GM06990 (cell line): ENCODE results near the gene IFI27L1.

Experiments
- DNase-seq: peaks from one replicate; pipeline ENCODE4 v3.0.0-alpha.2; 2011; ENCODE audit not compliant: insufficient read length; ENCODE audit errors: extremely low read depth
- H3K27me3 ChIP-seq: replicated peaks from 2 replicates; pipeline ENCODE4 v1.6.0; 2011; ENCODE audit warnings: low read length; ENCODE audit not compliant: control insufficient read depth, insufficient read depth
- H3K36me3 ChIP-seq: 2 replicates; pipeline ENCODE4 v1.5.1; 2011; ENCODE audit warnings: low read length; ENCODE audit not compliant: control insufficient read depth, insufficient read depth
- H3K4me3 ChIP-seq: replicated peaks from 2 replicates; pipeline ENCODE4 v1.5.1; 2011; ENCODE audit warnings: low read depth, mild to moderate bottlenecking, control low read depth, low read length
- CTCF ChIP-seq: IDR thresholded peaks from 2 replicates; pipeline ENCODE4 v1.5.1; 2011; ENCODE audit warnings: low read length, control low read depth, mild to moderate bottlenecking, inconsistent platforms; ENCODE audit not compliant: insufficient read depth, poor library complexity, severe bottlenecking

IFI27L1 gene

GRCh38 chr14:94110552-94111181 is 29.6 kb downstream of the IFI27L1 start, which contains the start of gene IFI27:
Gene IFI27 (plus strand): TSS chr14:94110736.
- DNase-seq = no peak
- Histone ChIP-seq H3K36me3 (no peaks in the 10 kb centered on the region), H3K27me3 (no peaks in the 10 kb centered on the region; the same call in 1 of the 2 replicates), H3K4me3 (no peak within 1 kb of the TSS)
- TF ChIP-seq CTCF = no peak

- Histone ChIP-seq H3K4me3 (no peak overlapping the region), H3K27me3 (no peaks in the 10 kb centered on the region; the same call in 1 of the 2 replicates), H3K36me3 (no peaks in the 10 kb centered on the region)
- TF ChIP-seq CTCF = no peak
- DNase-seq = no peak
These were observed 30.4 kb downstream of the IFI27L1 start for GRCh38 chr14:94111276-94112095.

- TF ChIP-seq CTCF = no peak
These were observed 31.5 kb downstream of the IFI27L1 start for GRCh38 chr14:94112513-94113063.

GRCh38 chr14:94113073-94113472 is 32.0 kb downstream of the IFI27L1 start:
- H3K27me3 ChIP-seq = peaks cover 2% of the 10 kb centered on the region
- H3K36me3 ChIP-seq = no peaks in the 10 kb centered on the region
- TF ChIP-seq CTCF = no peak
- H3K4me3 ChIP-seq = no peak overlapping the region
- DNase-seq = no peak

More at GRCh38 chr14:94112513-94113063, 31.5 kb downstream of the IFI27L1 start:
- no peak overlapping the region for H3K4me3 ChIP-seq
- DNase-seq = no peak
- no peaks in the 10 kb centered on the region for H3K36me3 ChIP-seq
- peaks cover 2% of the 10 kb centered on the region for H3K27me3 ChIP-seq

GRCh38 chr14:94113490-94113889 is 32.4 kb downstream of the IFI27L1 start:
- Histone ChIP-seq H3K4me3 (no peak overlapping the region), H3K36me3 (no peaks in the 10 kb centered on the region), H3K27me3 (peaks cover 2% of the 10 kb centered on the region)
- DNase-seq = no peak
- no peak for TF ChIP-seq CTCF
